Limb (tissue), 2 donors: ENCODE data around the gene FCGR3A.
A peak's percentile ranks its signal among the peaks of the same experiment; 100 is the strongest.
"Not testable (repeated sequence)": the region's sequence is repeated elsewhere in the genome, so short reads cannot be mapped to it uniquely, and the experiment has no call there.

Experiments used
- DNase-seq, 2 donors: peaks; one replicate each; pipeline ENCODE4 v3.0.0-alpha.2; 2016; ENCODE audit errors: extremely low spot score in 2 of 2

FCGR3A gene

GRCh38 chr1:161556990-161557389 lies 7.4 kb upstream of the FCGR3A start:
- DNase-seq, result not testable (repeated sequence)

DNA sequence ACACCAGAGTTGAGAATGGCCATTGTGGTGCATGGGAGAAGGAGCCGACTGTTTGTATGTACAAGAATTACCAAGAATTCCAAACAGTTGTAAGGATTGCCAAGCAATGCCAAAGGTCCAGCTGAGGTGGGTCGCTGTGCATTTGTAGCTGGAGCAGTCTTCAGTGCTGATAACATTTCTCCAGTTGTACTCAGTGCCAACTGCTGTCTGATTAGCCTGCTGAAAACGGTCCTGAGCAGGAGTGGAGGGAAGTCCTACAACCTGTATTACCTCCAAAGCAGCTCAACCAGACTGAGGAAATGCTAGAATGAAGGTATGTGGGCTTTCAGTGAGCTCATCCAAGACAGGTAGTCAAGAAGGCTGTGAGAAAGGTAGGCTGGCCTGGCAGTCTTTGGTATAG lies 6.5 kb upstream of the FCGR3A start:
- DNase-seq, result not testable (repeated sequence)

GRCh38 chr1:161554815-161555417 lies 5.3 kb upstream of the FCGR3A start:
- not testable (repeated sequence) for DNase-seq

DNA sequence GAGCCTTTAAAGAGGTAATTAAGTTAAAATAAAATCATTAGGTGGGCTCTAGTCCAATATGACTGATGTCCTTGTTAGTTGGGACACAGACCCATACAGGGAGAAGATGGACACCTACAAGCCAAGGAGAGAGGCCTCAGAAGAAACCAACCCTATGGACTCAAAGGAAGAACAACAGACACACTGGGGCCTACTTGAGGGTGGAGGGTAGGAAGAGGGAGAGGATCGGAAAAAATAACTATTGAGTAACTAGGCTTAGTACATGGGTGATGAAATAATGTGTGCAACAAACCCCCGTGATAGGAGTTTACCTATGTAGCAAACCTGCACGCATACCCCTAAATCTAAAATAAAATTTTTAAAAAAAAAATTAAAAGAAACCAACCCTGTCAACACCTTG lies 4.7 kb upstream of the FCGR3A start:
- not testable (repeated sequence) for DNase-seq

- not testable (repeated sequence) for DNase-seq
Observed at GRCh38 chr1:161553631-161554030, 4.0 kb upstream of the FCGR3A start.

- DNase-seq, result not testable (repeated sequence)
Observed at GRCh38 chr1:161550942-161551341, 1.3 kb upstream of the FCGR3A start.

DNA sequence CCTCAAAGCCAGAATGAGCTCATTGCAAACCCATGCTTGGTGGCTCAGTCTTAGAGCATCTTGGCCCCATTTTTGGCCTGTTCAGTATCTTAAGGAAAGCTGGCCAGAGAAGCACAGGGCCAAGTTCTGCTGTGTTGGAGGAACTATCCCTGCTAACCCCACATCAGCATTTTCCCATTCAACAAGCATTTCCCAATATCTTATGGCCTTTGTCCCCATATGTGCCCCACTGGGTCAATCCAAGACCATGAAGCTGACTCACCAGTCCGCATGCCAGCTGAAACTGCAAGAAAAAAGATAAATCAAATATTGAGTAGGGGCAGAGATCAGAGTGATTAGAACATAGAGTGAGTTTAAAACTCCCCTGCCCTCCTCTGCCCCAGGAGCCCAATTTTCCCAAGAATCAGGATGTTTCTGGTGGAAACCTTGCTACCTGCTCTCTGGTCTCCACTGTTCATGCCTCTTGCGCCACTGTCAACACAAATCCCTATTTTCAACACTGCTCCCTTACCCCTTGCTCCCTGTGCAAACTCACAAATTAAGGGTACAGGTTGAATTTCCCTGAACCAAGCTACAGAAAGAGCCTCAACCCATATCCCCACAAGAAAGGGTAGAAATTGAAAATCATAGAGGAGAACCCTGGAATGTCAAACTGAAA lies 740 bp downstream of the FCGR3A start:
- DNase-seq, result not testable (repeated sequence)

DNA sequence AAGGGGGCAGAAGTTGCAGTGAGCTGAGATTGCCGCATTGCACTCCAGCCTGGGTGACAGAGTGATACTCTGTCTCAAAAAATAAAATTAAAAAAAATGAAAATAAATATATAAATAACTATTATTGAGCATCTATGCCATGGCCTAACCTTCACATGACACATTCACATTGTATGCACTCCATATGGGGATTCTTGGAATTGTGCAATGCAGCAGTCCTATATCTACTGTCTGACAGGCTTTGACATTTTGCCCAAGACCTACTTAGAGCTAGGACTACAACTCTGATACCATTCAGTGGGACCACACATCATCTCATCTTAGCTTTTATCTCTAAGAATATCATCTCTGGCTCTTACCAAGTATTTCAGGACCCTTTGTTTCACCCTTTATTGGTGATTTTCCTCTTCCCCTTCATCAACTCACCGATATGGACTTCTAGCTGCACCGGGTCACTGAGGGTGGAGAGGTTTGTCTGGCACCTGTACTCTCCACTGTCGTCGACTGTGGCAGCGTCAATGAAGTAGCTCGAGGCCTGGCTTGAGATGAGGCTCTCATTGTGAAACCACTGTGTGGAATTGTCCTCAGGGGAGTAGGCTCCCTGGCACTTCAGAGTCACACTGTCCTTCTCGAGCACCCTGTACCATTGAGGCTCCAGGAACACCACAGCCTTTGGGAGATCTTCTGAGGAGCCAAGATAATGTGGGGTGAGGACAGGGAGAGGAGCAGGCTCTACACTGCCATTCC lies 1.4 kb downstream of the FCGR3A start:
- not testable (repeated sequence) for DNase-seq

DNA sequence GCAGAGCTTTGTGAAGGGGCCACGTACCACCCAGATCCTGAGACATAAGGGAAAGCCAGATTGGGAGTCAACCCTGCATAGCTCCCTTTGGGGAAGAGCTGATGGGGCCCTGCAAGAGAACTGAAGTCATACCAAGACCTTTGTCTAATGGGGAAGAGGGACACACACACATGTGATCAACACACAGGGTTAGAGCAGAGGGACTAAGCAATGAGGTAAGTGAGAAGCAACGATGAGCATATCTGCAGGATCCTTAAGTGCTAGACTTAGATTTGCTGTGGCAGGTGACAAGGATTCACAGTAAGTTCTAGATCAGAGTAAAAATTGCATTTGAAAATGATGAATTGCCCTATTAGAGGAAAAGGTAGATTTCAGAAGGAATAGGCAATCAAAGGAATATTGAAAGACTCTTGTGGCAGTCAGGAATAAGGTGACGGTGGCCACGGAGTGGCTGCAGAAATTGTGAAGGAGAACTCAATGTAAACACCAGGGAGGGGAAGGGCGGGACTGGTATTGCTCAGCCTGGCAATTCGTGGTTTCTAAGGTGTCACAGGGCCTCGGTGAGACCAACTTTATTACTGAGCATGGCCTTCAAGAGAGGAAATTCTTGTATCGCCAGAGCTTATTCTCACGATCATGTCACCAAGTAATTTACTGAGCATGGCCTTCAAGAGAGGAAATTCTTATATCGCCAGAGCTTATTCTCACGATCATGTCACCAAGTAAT lies 4.5 kb downstream of the FCGR3A start:
- not testable (repeated sequence) for DNase-seq

DNA sequence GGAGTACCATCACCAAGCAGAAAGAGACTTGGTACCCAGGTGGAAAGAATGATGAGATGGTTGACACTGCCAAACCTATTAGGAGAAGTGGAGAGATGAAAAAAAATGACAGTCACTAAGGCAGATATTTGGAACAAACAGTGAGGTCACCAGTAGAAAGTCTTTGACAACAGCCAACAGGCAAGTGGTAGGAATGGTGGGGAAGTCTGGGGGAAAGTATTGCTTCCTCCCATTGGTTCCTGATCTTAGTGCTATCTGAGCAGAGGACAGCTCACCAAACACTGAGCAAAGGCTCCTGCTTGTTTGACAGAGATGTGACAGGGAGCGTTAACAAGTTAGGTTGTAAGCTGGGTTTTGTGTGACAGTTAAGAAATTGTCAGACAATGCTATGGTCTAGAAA lies 6.5 kb downstream of the FCGR3A start:
- DNase-seq, result not testable (repeated sequence)

GRCh38 chr1:161542091-161542559 lies 7.5 kb downstream of the FCGR3A start:
- DNase-seq, result not testable (repeated sequence)

- DNase-seq, result not testable (repeated sequence)
Observed at GRCh38 chr1:161540570-161540960, 9.1 kb downstream of the FCGR3A start.

DNA sequence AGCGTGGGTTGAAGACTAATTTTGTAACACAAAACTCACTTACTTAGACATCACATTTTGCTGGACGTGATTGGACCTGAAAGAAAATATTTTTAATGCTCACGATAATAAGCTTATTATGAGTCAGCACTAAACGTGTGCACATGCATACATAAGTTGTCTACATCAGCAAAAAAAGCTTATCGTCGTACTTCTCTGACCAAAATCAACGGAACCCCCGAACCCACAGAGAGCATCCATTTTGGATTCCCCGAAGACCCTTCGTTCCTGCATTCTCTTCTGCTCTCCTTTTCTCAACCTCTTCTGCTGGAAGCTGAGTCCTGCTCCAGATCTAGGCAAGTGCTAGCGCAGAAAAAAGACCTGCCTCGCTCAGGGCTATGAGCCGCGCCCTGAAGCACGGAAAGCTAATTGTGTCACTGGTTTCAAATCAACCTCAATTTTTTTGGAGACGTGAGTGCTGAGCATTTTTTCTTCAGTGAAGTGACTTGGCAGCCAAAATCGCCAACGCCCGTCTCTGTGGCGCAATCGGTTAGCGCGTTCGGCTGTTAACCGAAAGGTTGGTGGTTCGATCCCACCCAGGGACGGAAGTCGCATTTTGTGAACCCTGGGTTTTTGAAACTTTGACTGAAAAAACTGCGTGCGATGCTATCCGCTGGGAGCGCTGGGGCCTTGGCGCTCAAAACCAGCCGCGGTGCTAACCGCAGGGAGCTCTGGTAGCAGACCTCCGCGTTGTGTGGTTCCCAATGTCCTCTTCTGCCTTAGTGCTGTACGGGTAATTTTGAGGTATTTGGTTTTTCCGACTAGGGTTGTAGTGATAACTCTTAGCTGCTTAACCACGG lies 9.7 kb downstream of the FCGR3A start:
- DNase-seq, result peak; percentile 18 to 83

- not testable (repeated sequence) for DNase-seq
Observed at GRCh38 chr1:161538925-161539479, 10.6 kb downstream of the FCGR3A start.

- not testable (repeated sequence) for DNase-seq
Observed at GRCh38 chr1:161537068-161537669, 12.4 kb downstream of the FCGR3A start.

DNA sequence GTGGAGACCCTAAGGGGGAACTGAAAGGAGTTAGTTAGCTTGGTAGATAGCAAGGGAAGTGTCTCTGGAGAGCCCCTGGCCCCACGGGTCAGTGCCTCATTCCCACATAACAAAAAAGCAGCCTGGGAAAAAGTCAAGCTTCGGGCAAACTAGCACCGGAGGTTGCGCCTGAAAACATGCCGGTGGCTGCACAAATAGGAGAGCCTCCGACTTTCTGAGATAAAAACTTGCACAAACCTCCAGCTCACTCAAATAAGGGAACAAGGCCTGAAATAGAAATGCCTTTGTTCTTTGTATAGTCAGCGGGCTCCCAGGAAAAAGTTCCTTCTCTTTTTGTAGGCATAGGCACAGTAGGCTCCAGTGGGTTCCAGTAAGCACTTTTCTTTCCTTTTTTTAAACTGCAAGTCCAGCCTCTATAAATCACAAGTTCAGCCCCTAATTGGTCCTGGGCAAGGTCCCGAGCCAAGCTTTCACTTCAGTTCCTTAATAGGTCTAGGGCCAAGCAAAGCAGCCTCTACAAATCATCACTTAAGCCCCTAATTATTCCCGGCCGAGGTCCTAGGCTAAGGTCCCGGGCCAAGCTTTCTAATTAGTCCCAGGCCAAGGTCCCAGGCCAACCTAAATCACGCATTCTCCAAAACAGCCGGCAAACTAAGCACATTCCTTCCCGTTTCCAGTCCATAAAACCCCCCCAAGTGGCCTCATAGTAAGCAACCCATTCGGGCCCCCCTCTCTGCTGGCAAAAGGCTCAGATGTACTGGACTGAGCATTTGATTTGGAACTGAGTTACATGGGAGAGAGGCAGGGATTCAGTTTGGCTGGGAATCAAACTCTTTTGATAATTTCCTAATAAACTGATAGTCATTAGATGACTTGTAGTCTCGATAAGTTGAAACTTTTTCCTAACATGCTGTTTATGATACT lies 16.7 kb downstream of the FCGR3A start:
- peak in 1 of 2 donors; percentile 55 for DNase-seq

DNA sequence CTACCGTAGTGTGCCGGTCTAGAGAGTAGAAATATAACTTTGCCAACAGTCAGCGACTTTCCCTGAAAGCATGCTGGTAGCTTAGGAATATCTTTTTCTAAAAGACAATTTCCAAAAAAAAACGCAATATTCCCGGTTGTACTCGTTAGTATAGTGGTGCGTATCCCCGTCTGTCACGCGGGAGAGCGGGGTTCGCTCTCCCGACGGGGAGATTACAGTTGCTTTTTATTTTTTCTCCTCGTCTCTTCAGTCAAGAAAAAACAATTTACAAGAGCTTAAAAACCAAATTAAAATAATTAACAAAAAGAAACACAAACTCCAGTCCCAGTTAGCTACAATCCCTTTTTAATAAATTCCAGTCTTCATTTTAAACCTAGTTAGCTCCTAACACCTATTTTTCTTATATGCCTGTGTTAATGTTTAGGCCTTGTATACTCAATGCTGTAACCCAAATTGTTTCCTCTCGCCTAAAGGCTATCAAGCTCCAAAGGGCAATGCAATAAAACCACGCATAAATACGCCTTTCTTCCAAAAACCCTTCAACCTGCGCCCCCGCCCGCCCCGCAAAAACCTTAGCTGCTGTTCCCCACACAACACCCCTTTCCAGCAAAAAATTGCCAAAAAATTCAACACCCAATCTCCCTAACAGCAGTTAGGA lies 17.5 kb downstream of the FCGR3A start:
- peak in 1 of 2 donors; percentile 13 for DNase-seq
